Thymus (tissue), 11 donors: ENCODE data around the gene ERVFRD-1. TPM values are rescaled to one million over a fixed set of nuclear protein-coding genes. Genes with fewer than 3 reads are reported as not detected.

Experiments
- DNase-seq, 9 donors: peaks; one replicate each; pipeline ENCODE4 v3.0.0-alpha.2; 2013; ENCODE audit warnings: low spot score in 9 of 9, low read depth in 6 of 9, missing footprints in 1 of 9
- H3K27ac ChIP-seq, 2 donors: one replicate each; pipeline ENCODE4 v1.5.1; 2013; ENCODE audit warnings: control low read depth in 1 of 2, low read depth in 1 of 2, low read length in 1 of 2, mild to moderate bottlenecking in 1 of 2, moderate library complexity in 1 of 2
- H3K27me3 ChIP-seq, 2 donors: one replicate each; pipeline ENCODE4 v1.5.1; 2013; ENCODE audit warnings: low read length in 1 of 2; ENCODE audit not compliant: control insufficient read depth in 2 of 2, insufficient read depth in 1 of 2
- H3K36me3 ChIP-seq, 2 donors: one replicate each; pipeline ENCODE4 v1.5.1; 2013; ENCODE audit warnings: low read length in 1 of 2, mild to moderate bottlenecking in 1 of 2, moderate library complexity in 1 of 2; ENCODE audit not compliant: control insufficient read depth in 2 of 2, insufficient read depth in 2 of 2
- H3K4me1 ChIP-seq, 2 donors: one replicate each; pipeline ENCODE4 v1.5.1; 2013; ENCODE audit warnings: low read length in 2 of 2; ENCODE audit not compliant: control insufficient read depth in 2 of 2, insufficient read depth in 2 of 2
- H3K4me3 ChIP-seq, 2 donors: one replicate each; pipeline ENCODE4 v1.5.1; 2013; ENCODE audit warnings: low read length in 2 of 2, control low read depth in 1 of 2, mild to moderate bottlenecking in 1 of 2
- H3K9me3 ChIP-seq, 2 donors: one replicate each; pipeline ENCODE4 v1.5.1; 2013; ENCODE audit warnings: low read length in 1 of 2, mild to moderate bottlenecking in 1 of 2; ENCODE audit not compliant: control insufficient read depth in 2 of 2, insufficient read depth in 1 of 2
- WGBS: extraction: QIAGEN DNeasy Blood & Tissue Kit; methylation state at CpG from one replicate; pipeline ENCODE4 v1.1.7; 2013; 5-methylcytosine and 5-hydroxymethylcytosine counted together
- polyA plus RNA-seq: library from polyadenylated mRNA; stranded (reverse); fragments of 200-250 nt; gene quantifications from one replicate; pipeline ENCODE4 v1.2.3, GENCODE V29; 2013
- total RNA-seq: library from RNA; stranded (reverse); fragments of 120-200 nt; gene quantifications from one replicate; pipeline ENCODE4 v1.2.4, GENCODE V29; 2013
- donor health status: healthy.

ERVFRD-1 gene
- total and polyA plus RNA-seq, 2 donors: 0.02 to 0.14 TPM

DNA sequence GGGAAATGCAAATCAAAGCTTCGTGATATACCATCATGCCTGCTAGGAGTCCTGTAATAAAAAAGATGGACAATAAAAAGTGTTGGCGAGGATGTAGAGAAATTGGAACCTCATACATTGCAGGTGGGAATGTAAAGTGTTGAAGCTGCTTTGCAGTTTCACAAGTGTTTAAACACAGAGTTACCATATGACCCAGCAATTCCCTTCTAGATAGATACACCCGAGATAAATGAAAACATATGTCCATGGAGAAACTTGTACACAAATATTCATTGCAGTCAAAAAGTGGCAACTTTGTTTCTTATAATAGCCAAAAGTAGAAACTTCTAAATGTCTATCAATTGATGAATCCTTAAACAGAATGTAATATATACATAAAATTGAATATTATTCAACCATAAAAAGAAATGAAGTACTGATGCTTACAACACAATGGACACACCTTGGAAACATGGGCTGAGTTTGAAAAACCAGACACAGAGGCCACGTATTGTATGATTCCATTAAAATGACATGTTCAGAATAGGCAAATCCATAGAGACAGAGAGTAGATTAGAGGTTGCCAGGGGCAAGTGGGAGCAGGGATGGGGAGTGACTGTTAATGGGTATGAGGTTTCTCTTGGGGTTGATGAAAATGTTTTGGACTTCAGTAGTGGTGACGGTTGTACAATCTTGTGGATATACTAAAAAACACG lies 20.8 kb upstream of the ERVFRD-1 start:
- Histone ChIP-seq H3K27me3 (no peaks in the 10 kb centered on the region), H3K4me1 (no peaks in the 10 kb centered on the region), H3K36me3 (peaks cover 6 to 10% of the 10 kb centered on the region in 2 donors), H3K27ac (no peak overlapping the region), H3K4me3 (no peak overlapping the region), H3K9me3 (no peaks in the 10 kb centered on the region)
- WGBS: 98% methylated on average over 6 of the region's 6 CpGs
- DNase-seq: no peak

DNA sequence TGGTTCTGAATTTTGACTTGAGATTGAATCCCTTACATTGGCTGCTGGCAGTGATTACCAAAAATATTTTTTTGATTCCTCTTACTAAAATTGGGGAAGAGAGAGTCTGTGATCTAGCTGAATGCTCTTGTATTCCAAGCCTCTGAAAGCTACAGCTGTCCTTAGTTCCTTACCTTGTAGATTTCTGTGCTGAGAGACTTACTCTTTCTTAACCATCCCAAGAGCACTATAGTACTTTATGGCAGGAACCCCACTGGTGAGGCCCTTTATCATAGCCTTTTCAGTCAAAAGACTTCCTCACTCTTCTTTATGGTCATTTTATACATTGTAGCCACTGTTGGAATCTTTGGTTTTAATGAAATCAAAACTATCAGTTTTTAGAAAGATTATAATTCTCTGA lies 19.1 kb upstream of the ERVFRD-1 start:
- Histone ChIP-seq H3K4me1 (no peaks in the 10 kb centered on the region), H3K9me3 (no peaks in the 10 kb centered on the region), H3K27me3 (no peaks in the 10 kb centered on the region), H3K27ac (no peak overlapping the region), H3K4me3 (no peak overlapping the region), H3K36me3 (peaks cover 5 to 6% of the 10 kb centered on the region in 2 donors)
- no peak for DNase-seq

DNA sequence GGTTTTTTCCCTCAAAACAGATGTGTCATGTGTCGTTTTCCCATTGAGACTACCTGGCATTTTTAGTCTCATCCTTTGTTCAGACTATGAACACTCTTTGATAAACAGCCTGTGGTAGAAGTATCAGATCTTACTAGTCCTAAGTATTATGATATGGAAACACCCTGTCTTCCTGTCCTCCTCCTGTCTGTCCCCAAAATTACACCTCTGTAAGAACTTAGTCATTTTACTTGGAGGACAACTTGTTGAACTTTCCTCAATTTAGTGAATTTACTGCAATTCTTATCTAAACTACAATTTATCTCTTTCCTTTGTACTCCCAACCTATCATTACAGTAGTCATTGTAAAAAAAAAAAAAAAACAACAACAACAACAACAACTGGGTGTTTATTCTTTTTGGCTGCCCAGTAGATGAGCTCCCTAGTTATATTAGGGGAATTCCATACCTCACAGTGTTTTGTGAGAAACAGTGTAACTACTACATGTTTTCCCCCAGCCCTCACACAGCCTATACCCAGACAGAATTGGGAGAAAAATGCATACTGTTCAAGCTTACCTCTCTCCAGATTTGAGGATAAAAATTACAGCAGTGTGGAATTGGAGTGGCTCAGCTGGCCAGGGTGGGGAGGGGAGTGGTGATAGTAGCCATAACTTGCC lies 18.5 kb upstream of the ERVFRD-1 start:
- H3K27ac ChIP-seq: no peak overlapping the region
- H3K27me3 ChIP-seq: no peaks in the 10 kb centered on the region
- no peaks in the 10 kb centered on the region for H3K9me3 ChIP-seq
- no peak for DNase-seq
- WGBS: 94% methylated on average over 1 of the region's 1 CpG
- H3K4me1 ChIP-seq: no peaks in the 10 kb centered on the region
- no peak overlapping the region for H3K4me3 ChIP-seq
- peaks cover 0 to under 1% of the 10 kb centered on the region in 2 donors for H3K36me3 ChIP-seq

DNA sequence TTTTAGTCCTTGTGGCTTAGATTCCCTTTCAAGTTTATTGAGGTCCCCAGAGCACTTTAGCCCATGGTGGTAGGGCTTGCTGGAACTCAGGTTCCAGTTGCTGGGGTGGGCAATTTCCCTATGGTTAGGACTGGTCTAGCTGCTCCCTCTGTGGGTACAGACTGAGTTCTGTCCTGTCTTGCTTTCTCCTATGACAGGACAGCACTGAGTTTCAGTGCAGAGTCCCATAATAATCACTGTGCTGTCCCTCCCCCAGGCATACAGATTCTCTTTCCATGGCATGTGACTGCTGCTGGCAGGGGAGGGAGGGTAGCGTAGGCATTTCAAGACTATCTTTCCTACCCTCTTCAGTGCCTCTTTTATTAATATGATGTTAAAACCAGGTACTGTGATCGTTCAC lies 17.1 kb upstream of the ERVFRD-1 start:
- H3K9me3 ChIP-seq: no peaks in the 10 kb centered on the region
- 98% methylated on average over 2 of the region's 2 CpGs for WGBS

DNA sequence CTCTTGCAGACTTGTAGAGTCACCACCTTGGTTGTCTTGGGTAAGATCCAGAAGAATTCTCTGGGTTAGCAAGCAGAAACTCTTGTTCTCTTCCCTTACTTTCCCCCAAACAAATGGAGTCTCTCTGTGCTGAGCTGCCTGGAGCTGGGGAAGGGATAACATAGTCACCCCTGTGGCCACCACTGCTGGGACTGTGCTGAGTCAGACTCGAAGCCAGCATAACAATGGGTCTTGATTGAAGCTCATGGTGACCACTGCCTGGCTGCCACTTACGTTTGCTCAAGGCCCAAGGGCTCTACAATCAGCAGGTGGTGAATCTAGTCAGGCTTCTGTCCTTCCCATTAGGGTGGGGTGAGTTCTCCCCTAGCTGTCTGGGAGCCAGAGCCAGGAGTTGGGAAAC lies 15.4 kb upstream of the ERVFRD-1 start:
- H3K27me3 ChIP-seq: no peaks in the 10 kb centered on the region
- H3K27ac ChIP-seq: no peak overlapping the region
- H3K4me3 ChIP-seq: no peak overlapping the region
- no peaks in the 10 kb centered on the region for H3K9me3 ChIP-seq
- peaks cover 0 to 5% of the 10 kb centered on the region in 2 donors for H3K4me1 ChIP-seq
- 94% methylated on average over 2 of the region's 2 CpGs for WGBS
- H3K36me3 ChIP-seq: no peaks in the 10 kb centered on the region
- no peak for DNase-seq

More for the DNA sequence above, 17.1 kb upstream of the ERVFRD-1 start:
- no peak for DNase-seq
- H3K27ac ChIP-seq: no peak overlapping the region
- H3K4me1 ChIP-seq: peaks cover 0 to 5% of the 10 kb centered on the region in 2 donors
- no peaks in the 10 kb centered on the region for H3K27me3 ChIP-seq
- no peaks in the 10 kb centered on the region for H3K36me3 ChIP-seq
- H3K4me3 ChIP-seq: no peak overlapping the region

DNA sequence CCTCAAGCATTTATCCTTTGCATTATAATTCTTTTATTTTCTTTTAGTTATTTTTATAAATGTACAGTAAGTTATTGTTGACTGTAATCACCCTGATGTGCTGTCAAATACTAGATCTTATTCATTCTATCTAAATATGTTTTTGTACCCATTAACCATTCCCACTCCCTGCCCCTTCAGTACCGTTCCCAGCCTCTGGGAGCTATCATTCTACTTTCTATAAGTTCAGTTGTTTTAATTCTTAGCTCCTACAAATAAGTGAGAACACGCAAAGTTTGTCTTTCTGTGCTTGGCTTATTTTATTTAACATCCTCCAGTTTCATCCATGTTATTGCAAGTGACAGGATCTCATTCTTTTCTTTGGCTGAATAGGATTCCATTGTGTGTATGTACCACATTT lies 12.5 kb upstream of the ERVFRD-1 start:
- Histone ChIP-seq H3K27me3 (no peaks in the 10 kb centered on the region), H3K36me3 (no peaks in the 10 kb centered on the region), H3K27ac (no peak overlapping the region), H3K4me3 (no peak overlapping the region), H3K9me3 (no peaks in the 10 kb centered on the region), H3K4me1 (peaks cover 0 to 5% of the 10 kb centered on the region in 2 donors)
- DNase-seq: no peak
- WGBS: 97% methylated on average over 2 of the region's 2 CpGs

DNA sequence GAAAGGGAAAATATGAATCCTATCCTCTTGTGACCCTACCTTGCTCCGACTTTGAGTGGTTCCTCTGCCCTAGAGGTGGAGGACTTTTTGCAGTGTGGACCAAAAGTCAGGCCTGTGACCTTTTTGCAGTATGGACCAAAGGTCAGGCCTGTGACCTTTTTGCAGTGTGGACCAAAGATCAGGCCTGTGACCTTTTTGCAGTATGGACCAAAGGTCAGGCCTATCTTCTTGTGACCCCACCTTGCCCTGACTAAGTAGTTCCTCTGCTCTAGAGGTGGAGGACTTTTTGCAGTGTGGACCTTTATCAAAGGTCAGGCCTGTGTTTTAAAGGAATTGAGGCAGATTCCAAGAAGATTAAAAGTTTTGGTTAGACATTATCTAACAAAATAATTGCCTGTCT lies 10.9 kb upstream of the ERVFRD-1 start:
- no peak overlapping the region for H3K27ac ChIP-seq
- no peak overlapping the region for H3K4me3 ChIP-seq
- 96% methylated on average over 1 of the region's 1 CpG for WGBS
- H3K4me1 ChIP-seq: peaks cover 0 to 5% of the 10 kb centered on the region in 2 donors
- no peaks in the 10 kb centered on the region for H3K36me3 ChIP-seq
- no peak for DNase-seq
- no peaks in the 10 kb centered on the region for H3K27me3 ChIP-seq
- H3K9me3 ChIP-seq: no peaks in the 10 kb centered on the region

DNA sequence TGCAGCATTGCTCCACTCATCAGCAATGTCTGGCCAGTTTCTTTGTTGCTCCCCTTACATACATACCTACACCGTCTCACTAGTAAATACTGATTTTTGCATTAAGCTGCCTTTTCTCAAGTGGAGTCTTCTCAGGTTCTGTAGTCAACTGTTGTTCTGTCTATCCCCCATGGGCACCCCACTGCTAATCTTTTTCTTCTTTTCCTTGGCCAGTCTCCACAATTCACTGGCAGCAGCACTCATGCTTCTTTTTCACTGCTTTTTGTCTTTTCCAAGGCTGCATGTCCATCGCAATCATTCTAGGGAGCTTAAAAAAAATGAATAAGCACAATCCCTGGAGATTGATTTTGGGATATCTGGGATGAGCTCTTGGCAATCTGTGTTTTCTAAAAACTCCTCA lies 10.3 kb upstream of the ERVFRD-1 start:
- WGBS: 97% methylated on average over 2 of the region's 2 CpGs
- no peak for DNase-seq

DNA sequence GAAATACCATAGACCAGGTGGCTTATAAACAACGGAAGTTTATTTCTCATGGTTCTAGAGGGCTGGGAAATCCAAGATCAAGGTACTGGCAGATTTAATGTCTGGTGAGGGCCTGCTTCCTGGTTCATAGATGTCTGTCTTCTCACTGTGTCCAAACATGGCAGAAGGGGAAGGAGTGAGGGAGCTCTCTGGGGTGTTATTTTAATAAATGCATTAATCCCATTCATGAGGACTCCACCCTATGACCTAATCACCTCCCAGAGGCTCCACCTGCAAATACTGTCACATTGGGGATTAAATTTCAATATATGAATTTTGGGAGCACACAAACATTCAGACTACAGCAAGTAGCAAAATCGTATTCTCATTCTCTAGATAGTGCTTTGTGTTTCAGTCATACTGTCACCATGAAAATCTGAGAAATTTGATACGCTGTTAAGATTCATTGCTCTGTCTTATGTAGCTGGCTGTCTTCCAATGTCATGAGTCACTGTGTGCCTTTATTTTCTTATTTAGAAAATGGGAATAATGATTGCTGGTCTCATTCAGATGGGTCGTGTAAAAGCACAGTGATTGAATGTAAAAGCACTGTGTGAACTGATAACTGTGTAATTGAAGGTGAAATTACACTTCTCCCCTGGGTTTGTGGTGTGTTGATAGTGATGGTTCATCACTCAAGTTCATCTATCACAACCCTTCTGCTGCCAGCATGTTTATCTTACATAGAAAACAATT lies 8.9 kb upstream of the ERVFRD-1 start:
- H3K9me3 ChIP-seq: no peaks in the 10 kb centered on the region
- no peaks in the 10 kb centered on the region for H3K36me3 ChIP-seq
- H3K4me3 ChIP-seq: no peak overlapping the region
- H3K27me3 ChIP-seq: no peaks in the 10 kb centered on the region
- 95% methylated on average over 4 of the region's 4 CpGs for WGBS
- H3K27ac ChIP-seq: no peak overlapping the region
- no peak for DNase-seq
- peaks cover 0 to 5% of the 10 kb centered on the region in 2 donors for H3K4me1 ChIP-seq

More for the DNA sequence above, 10.3 kb upstream of the ERVFRD-1 start:
- no peak overlapping the region for H3K4me3 ChIP-seq
- H3K9me3 ChIP-seq: no peaks in the 10 kb centered on the region
- H3K36me3 ChIP-seq: no peaks in the 10 kb centered on the region
- no peaks in the 10 kb centered on the region for H3K27me3 ChIP-seq
- peaks cover 0 to 5% of the 10 kb centered on the region in 2 donors for H3K4me1 ChIP-seq
- no peak overlapping the region for H3K27ac ChIP-seq
